ENCODE measurements around the gene MX1.

The MX1 gene

DNA sequence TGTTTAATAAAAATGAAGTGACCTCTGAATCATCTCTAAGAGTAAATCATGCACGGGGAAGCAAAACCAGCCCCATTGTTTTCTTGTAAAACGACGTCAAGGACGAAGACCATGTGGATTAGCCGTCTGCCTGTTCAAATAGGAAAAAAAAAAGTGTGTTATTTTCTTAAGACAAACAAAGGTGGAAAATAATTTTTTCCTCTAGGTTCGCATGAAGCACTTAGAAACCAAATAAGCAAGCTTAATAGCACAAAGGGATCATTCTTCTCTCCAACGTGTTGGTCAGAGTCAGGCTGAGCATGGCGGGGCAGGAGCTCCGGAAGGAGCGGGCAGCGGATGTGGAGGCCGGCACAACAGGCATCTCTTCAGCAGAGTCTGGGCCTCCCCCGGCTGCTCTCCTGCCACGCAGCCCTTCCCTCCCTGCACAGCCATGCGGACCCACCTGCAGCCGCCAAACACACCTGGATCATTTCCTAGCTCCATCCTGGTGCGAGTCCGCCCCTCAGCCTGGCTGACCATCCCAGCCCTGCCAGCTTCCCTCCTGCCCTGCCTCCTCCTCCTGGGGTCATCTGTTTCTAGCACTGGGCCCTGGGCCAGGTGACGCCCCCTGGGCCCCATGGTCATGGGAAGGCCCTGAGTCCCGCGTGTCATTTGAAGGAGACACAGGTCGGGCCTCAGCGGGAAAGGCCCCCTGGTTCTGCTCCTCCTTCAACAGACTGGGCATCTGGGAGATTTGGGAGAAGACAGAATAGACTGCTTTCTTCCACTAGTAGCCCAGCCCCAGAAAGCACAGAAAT, 40.2 kb downstream of the MX1 start:
- no peak for DNase-seq

DNA sequence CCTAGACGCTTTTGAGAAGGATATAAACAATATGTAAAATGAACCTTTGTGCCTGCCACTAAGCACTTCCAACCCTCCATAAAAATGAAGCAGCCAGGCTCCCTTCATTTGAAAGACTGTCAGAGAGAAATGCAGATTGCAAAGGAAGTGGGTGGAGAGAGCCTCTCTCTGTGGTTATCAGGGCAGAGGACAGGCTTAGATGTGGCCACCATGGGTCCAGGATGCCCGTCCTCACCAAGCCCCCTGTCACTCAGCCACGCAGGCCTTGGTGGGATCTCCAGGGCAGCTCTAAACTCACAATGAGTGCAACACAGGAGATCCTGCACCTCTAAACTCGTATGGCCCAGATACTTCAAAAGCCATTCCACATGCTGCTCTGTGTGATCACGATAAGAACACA, 44.0 kb downstream of the MX1 start:
- DNase-seq: no peak

DNA sequence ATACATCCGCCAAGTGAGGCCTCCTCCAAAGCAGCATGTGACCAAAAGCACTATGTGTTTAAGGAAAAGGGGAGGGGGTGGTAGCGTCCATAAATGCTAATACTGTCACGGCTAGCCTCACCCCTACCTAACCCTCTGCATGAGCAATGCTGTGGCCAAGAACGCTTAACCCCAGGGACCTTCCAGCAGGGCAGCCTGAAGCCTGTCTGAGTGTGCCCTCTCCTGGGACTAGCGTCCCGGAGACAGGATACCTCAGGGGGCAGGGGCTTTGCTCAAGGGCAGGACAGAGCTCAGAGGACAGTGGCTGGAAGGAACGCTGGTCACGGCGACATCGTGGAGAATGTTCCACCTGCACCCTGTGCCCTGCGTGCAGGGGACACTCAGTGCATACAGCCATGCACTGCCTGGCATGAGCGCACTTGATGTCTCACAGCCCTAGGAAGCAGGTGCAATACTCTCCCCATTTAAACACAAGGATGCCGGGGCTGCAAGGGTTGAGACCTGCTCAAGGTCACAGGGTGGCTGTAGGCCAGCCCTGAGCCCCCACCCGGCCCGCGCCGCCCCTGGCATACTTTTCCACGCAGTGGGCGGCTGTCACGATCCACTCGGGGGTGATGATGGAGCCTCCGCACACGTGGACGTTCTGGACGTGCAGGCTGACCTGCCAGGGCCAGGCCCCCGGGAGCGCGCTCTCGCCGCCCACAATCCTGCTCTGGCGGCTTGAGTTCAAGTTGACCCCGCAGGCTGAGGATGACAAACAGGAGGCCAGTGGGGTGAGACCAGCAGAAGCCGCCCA, 46.9 kb downstream of the MX1 start:
- DNase-seq: no peak

DNA sequence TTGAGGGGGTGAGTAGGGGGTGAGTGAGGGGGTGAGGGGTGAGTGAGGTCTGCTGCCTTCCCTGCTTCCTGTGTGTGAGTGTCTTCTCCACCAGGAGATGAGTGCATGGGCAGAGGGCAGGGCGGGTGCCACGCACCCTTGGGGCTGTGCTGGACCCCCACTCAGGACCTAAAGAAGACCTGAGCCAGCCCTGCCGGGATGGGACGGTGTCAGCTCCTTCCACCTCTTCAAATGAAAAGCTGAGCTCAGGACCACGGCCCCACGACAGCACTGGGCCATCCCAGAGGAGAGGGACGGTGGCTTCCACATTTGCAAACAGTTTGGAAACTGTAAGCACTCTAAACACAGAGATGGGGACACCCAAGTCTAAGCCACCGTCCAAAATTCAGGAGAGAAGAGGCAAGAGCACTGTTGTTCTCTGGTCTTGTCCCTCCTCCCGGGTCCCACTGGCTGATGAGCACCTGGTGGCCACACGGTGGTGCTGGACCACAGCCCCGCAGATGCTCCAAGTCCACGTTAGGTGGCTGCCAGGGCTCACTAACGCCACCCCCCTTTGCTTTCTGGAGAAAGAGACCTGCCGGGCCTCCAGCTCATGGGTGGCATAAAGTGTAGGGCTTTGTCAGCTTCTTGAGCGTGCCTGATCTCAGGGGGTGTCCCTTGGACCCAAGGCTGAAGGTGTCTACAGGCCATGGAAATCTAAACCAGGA, 49.8 kb downstream of the MX1 start:
- DNase-seq: no peak

DNA sequence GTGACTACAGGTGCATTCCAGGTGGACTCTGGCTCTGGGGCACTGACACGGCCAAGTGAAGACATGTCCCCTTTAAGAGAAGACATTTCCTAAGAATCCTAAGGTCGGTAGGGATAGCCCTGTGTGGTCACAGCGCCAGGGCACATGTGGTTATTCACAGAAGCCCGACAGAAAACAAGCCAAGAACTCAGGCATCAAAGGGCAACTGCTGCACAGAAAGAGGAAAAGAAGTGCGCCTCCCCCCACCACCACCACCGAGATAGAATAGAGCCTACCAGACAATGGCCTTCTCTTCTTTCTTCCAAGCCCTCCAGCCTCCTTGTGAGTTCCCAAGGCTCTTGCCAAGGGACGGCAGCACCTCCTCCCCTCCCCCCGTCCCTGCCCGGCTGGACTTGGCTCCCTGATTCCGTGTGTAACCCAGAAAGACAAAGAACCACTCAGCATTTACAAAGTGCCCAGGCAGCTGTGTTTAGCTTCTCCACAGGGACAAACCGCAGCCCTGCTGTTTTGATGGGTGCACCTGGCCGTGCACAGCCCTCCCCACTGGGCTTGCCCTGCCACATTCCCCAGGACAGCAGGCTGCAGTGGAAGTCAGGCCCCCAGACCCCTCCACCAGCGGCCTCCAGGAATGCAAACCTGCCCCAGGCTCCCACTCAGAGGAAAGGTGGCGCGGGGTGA, 51.7 kb downstream of the MX1 start:
- DNase-seq: peak; percentile 9

DNA sequence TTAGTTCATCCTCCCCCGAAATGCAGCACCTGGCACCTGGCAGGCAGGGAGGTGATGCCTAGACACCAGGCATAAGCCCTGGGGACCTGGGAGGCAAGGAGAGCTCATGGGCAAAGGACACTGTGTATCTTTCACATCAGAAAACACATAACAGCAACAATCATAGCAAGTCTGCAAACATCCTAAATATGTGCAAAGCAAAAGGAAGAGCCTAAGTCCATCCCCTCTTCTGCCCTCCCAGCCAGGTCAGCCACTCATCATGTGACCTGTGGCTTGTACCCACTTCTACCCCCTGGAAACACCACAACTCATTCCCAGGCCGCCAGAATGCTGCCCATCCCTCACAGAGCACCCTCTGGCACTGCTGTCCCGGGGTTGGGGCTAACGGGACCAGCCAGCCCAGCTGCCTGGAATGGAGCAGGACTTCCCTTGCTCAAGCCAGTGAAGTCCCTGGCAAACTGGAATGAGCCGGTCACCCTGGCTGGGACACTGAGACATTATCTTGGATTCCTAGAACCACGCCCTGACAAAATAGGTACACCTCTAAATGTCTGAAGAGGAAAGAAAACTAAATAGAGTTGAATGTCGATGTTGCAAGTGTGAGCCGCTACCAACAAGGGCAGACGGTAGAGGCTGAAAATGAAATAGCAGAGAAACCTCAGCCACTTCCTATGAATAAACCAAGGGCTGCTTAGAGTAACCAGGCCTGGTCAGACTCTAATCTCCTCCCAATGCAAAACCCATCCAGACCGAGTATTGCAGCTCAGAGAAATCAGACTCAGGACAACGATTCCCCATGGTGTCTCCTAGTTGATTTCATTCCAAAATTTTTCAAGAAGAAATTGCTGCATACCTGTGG, 52.5 kb downstream of the MX1 start:
- no peak for DNase-seq

DNA sequence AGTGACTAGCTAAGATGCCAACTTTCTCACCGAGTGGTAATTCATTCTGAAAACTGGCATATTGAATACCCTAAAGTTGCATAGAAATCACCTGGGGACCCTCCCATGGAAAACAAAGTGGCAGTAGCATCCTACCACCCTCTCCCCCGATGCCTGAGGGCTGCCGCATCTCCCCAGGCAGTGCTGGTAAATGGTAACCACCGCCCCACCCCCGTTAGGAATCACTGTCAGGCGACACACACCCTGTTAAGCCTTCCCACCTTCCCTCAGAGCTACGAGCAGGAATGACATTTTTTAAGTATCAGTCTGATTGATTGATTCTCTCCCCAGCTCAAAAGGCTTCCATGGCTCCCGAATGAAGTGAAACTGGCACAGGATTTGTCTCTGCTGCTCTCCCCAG, 53.6 kb downstream of the MX1 start:
- no peak for DNase-seq

DNA sequence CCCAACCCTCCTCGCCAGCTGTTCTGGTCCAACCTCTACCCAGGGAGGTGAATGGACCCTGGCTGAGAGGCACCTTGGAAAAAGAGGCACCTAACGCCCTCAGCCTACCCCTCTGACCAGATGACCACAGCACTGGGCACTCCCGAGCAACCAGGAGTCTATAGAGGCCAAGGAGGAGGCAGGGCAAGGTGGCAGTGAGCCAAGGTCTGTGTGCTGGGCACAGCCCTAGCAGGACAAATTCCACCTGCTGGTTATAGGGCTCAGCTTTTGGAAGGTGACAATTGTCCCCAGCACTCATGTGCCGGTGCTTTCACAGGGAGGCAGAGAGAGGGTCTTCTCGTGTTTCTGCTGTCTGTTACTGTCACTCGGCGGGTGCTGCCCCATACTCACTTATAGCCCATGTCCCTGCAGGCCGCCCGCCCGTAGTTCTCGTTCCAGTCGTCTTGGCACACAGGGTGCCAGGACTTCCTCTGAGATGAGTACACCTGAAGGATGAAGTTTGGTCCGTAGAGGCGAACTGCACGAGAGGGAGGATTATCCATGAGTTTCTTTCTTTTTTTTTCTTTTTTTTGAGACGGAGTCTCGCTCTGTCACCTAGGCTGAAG, 54.1 kb downstream of the MX1 start:
- DNase-seq: no peak

DNA sequence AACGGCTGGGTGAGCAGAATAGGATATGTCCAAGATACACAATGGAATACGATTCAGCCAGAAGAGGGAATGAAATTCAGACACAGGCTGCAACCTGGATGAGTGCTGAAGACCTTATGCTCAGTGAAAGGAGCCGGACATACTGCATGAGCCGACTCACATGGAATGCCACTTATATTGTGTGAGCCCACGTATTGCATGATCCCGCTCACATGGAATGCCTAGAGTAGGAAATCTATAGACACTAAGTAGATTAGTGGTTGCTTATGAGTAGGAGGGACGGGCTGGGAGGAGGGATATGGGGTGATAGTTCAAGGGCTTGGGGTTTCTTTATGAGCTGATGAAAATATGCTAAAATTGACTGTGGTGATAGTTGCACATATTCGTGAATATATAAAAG, 55.2 kb downstream of the MX1 start:
- no peak for DNase-seq

DNA sequence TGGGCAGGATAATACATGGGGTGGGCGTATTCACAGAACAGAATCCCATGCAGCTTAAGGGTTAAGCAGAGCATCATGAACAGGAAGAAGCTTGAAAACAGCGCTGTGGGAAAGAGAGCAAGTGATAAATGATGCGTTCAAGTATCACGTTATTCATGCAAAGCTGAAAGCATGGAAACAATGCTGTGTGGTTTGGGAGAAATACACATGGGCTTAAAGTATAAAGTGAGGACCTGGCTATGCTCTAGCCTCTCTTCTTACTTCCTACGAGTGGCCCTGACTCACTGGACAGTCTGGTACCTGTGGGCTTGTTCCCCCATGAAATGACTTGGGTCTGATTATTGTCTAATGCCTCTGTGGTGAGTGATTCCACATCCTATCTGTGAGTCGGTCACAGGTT, 56.3 kb downstream of the MX1 start:
- DNase-seq: no peak

DNA sequence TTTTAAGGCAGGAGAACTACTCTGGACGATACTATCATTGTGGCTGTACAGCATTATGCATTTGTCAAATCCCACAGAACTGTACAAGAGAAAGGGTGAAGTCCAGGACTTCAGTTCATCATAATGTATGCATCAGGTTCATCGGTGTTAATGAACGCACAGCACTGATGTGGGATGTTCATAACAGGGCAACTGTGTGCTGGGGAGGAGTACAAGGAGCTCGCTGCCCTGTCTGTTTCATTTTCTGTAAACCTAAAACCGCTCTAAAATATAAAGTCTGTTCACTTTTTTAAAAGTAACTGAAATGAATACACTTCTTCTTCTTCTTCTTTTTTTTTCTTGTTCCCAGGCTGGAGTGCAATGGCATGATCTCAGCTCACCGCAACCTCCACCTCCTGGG, 56.9 kb downstream of the MX1 start:
- no peak for DNase-seq

DNA sequence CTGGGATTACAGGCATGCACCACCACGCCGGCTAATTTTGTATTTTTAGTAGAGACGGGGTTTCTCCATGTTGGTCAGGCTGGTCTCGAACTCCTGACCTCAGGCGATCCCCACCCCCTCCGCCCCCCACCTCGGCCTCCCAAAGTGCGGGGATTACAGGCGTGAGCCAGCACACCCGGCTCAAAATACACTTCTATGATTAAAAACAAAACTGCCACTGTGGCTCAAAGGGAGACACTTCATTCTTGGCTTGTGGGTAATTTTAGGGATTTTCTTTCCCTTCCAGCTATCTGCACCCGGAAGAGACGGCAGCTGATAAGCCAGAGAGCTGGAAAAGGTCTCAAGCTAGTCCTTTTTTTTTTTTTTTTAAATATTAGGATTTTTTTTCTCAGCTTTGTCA, 57.4 kb downstream of the MX1 start:
- DNase-seq: no peak

DNA sequence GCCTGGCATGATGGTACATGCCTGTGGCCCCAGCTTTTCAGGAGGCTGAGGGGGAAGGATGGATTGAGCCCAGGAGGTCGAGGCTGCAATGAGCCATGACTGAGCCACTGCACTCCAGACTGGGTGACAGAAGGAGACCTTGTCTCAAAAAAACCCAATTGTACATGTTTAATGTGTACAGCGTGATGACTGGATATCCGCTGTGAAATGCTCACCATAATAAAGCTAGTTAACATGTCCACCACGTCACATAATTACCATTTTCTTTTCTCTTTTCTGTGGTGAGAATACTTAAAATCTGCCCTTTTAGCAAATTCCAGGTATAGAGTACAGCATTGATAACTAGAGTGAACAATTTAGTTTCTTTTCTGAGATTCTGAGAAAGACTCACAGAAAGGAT, 57.9 kb downstream of the MX1 start:
- no peak for DNase-seq

DNA sequence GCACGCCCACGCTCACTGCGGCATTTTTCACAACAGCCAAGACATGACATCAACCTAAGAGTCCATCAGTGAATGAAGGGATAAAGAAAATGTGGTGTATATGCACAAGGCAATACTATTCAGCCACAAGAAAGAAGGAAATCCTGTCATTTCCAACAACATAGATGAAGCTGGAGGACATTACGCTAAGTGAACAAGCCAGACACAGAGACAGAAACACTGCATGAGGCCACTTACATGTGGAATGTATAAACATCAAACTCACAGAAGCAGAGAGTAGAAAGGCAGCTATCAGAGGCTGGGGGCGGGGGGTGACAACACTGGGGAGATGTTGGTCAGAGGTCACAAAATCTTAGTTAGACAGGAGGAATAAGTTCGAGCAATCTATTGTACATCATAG, 61.0 kb downstream of the MX1 start:
- no peak for DNase-seq

DNA sequence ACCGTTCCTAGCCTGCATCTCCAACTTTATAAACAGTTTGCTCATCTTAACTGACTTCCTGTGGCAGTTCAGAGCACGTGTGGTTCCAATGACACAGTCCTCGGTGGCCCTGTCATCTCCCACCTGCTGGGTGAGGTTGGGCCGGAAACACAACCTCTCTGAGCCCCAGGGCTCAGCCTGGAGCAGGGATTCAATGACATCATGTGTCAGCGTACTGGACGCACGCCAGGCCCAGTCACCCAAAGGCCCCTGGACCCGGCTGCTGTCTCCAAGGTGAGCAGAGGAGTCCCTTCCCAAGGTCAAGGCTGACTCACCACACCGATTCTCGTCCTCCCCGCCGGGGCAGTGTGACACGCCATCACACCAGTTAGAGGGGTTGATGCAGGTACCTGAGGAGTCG, 62.0 kb downstream of the MX1 start:
- no peak for DNase-seq

DNA sequence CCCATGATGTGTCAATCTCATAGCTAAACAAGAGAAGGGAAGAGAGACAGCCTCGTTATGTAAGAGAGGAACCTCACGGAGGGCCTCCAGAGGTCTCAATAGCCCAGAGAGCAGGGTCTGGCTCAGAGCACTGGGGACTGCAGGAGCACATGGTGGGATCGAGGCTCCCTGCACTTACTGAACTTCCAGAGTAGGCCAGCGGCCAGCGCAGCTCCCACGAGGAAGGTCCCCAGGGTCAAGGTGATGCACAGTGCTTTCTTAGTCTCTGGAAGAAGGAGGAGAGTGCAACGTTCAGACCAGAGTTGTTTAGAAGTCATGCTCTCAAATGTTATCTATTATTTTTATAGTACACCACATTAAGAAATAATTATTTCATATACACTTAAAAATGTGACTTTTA, 63.3 kb downstream of the MX1 start:
- DNase-seq: no peak

DNA sequence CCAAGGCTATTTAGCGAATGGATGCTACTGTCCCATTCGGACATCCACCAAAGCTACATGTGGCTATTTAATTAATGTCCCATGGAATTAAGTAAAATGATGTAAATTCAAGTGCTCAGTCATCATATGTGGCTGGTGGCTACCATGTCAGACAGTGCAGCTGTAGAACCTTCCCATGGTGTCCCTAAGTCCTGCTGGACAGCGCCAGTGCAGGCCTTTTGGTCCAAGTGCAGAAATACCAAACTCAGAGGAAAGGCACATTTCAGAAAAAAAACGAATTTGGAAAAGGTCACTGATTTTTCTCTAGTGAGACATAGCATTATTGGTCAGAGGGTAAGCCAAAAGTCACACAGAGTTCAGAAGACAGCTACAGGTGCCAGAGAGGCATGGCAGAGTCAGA, 64.3 kb downstream of the MX1 start:
- DNase-seq: no peak

DNA sequence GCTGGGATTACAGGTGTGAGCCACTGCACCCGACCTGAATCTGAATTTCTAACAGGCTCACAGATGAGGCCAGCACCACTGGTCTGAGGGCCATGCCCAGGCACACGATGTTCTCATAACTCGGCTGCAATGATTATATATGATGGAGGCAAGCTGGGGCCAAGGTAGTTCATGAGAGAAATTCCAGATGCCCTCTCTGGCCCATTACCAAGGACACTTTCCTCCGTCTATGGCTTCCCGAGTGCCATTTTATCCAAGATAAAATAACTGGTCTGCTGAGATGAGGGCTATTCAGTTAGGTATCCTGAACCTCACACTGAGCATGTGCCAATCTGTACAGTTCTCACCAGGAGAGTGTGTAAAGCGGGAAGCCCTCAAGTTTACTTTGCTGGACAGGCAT, 65.4 kb downstream of the MX1 start:
- no peak for DNase-seq

DNA sequence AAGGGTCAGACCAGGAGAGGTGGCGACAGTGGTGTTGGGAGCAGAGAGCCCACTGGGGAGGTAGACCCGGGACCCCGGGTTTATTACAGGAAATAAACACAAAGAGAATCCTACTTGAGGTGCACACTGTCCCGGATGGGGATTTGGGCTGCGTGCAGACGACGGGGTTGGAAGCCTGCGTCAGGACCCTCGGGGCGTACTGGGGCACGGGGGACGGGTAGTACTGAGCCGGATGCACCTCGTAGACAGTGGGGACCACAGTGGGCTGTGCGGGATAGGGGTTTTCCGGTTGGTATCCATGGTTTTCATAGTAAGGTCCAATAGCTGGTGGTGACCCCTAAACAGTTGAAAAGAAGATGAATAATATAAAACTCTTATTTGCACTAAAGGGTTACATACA, 68.2 kb downstream of the MX1 start:
- DNase-seq: no peak

DNA sequence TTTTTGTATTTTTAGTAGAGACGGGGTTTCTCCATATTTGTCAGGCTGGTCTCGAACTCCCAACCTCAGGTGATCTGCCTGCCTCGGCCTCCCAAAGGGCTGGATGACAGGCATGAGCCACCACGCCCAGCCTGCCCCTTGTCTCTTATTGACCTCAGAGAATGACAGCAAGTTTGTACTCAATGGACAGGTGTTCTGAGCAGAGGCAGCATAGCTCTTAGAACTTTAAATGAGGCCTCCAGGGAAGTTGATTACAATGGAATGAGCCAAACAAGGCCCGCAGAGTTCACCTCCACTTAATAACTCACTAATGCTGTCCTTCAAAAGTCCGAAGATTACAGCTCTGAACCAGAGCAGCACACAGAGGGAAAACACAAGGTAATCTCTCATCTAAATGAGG, 71.0 kb downstream of the MX1 start:
- no peak for DNase-seq

DNA sequence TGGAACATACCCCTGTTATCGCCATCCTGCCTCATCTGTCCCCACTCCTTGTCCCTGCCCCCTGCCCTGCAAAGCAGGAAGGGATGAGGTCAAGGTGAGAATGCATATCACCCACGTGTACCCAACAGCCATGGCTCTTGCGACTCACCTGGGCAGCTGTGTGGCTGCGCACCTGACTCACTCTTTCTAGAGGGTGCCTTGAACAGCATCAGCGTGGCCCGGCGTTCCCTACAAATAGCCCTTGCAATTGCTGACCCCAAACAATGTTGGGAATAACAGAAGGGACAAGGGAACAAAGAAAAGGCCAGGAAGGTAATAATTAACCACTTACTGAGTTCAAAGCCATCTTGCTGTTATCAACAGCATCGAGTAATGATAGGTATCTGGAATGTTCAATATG, 71.7 kb downstream of the MX1 start:
- DNase-seq: no peak

DNA sequence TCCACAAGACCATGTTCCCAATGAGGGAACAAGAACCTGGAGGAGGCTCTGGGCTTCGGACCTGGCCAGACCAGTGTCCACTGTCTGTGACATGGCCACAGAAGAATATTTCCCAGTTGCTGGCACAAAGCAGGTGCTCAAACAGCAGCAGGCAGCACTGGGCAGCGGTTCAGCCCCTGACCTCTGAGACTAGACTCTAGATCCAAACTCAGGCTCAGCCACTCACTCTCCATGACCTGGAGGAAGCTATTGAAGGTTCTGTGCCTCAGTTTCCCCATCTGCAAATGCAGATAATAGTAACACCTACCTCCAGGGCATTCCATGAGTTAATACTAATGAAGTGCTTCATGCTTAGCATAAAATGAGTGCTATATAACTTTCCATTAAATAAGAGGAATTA, 73.9 kb downstream of the MX1 start:
- no peak for DNase-seq

All from NCI-H2081 treated with DMSO at 0.1 percent for 48 hours (cell line).